ENCODE data around the gene APOO. TPM values are rescaled to one million over a fixed set of nuclear protein-coding genes. Genes with fewer than 3 reads are reported as not detected.

Gene APOO
- total RNA-seq, 1 experiment from 2014 or later: 95.3 TPM

GRCh38 chrX:23870041-23870440 is 37.7 kb downstream of the APOO start:
- Mint-ChIP-seq H3K9me3 (no peaks in the 10 kb centered on the region), H3K4me1 (peaks cover 2 to 4% of the 10 kb centered on the region in 2 experiments; a peak in 2 of 4 replicates), H3K27me3 (ENCODE audit: low read depth) (no peaks in the 10 kb centered on the region), H3K4me3 (no peak overlapping the region), H3K36me3 (ENCODE audit: insufficient read depth in 1 of 3, low read depth in 3 of 3) (peaks cover 15 to 41% (median 40%) of the 10 kb centered on the region in 3 experiments; a peak in 6 of 7 replicates), H3K27ac (no peak overlapping the region; a peak in 1 of 7 replicates)
- Histone ChIP-seq H3K27ac (ENCODE audit: insufficient read length, low read depth, low read length) (no peak overlapping the region), H3K79me2 (ENCODE audit: insufficient read depth, low read length) (no peaks in the 10 kb centered on the region), H3K27me3 (ENCODE audit: insufficient read depth, low read length) (no peaks in the 10 kb centered on the region), H2BK5ac (ENCODE audit: insufficient read length, low read length) (no peak overlapping the region), H3K79me1 (ENCODE audit: insufficient read depth, low read depth, low read length, poor library complexity, severe bottlenecking) (no peaks in the 10 kb centered on the region), H4K91ac (ENCODE audit: insufficient read length, low read depth, low read length) (no peak overlapping the region), H2AFZ (ENCODE audit: low read length) (no peak overlapping the region), H3K23me2 (ENCODE audit: insufficient read length, low read depth, low read length, poor library complexity, severe bottlenecking) (no peaks in the 10 kb centered on the region), H3K18ac (ENCODE audit: insufficient read length, low read depth, low read length) (no peak overlapping the region), H3K4me1 (ENCODE audit: insufficient read depth, low read length) (no peaks in the 10 kb centered on the region; the same call in 1 of the 2 replicates), H3T11ph (ENCODE audit: low read length) (no peak overlapping the region), H3K23ac (ENCODE audit: insufficient read length, low read depth, low read length) (no peak overlapping the region), H4K20me1 (ENCODE audit: control insufficient read depth, insufficient read depth, insufficient read length) (no peaks in the 10 kb centered on the region), H4K5ac (ENCODE audit: insufficient read length, low read depth, low read length) (no peak overlapping the region), H2BK20ac (ENCODE audit: low read depth, low read length, poor library complexity, severe bottlenecking) (no peak overlapping the region), H3K56ac (ENCODE audit: insufficient read length, low read depth, low read length) (no peak overlapping the region), H4K8ac (replicated peaks; ENCODE audit: insufficient read length, low read depth, low read length) (no peak overlapping the region), H3K4me2 (ENCODE audit: insufficient read depth, insufficient read length, low read length) (no peak overlapping the region), H3K14ac (ENCODE audit: insufficient read depth, low read length) (no peak overlapping the region), H2BK12ac (ENCODE audit: insufficient read length, low read depth, low read length) (no peak overlapping the region), H3K9ac (ENCODE audit: extremely low read depth, insufficient read length, low read length) (no peak overlapping the region), H2BK120ac (ENCODE audit: low read depth, low read length, poor library complexity, severe bottlenecking) (no peak overlapping the region), H3K9me3 (ENCODE audit: control insufficient read depth, low read depth, low read length) (no peaks in the 10 kb centered on the region), H2BK15ac (ENCODE audit: low read depth, low read length) (no peak overlapping the region), H3K4ac (ENCODE audit: low read depth, low read length) (no peak overlapping the region), H2AK5ac (ENCODE audit: insufficient read length, low read length) (no peak overlapping the region)
- WGBS (ENCODE audit: extremely low coverage, insufficient read length, low lambda C conversion rate): no CpG with 5 or more reads among the region's 2 CpGs
- no peak for TF ChIP-seq CTCF (conservative IDR thresholded peaks at IDR 0.05)
- DNase-seq: no peak

Data from H9 (cell line).